PC-3 (cell line): ENCODE results near the gene CBFA2T3.

Experiments
- EZH2 ChIP-seq: fragments of 300-600 bp; sonication (generic); IDR thresholded peaks from one replicate; pipeline ENCODE4 v1.6.1; 2017; ENCODE audit warnings: antibody characterized with exemption, mild to moderate bottlenecking, low read length; ENCODE audit not compliant: unreplicated experiment
- EZH2phosphoT487 ChIP-seq: fragments of 300-600 bp; sonication (generic); IDR thresholded peaks from 2 replicates; pipeline ENCODE4 v1.6.1; 2018; ENCODE audit warnings: mild to moderate bottlenecking, antibody characterized with exemption, low read length, borderline replicate concordance
- TF ChIP-seq, protein P1 (sequence below): fragments of 300-600 bp; sonication (generic); conservative IDR thresholded peaks from 2 replicates; pipeline ENCODE4 v1.5.1; 2017; ENCODE audit warnings: antibody characterized with exemption, low read depth, mild to moderate bottlenecking, low read length

DNA sequence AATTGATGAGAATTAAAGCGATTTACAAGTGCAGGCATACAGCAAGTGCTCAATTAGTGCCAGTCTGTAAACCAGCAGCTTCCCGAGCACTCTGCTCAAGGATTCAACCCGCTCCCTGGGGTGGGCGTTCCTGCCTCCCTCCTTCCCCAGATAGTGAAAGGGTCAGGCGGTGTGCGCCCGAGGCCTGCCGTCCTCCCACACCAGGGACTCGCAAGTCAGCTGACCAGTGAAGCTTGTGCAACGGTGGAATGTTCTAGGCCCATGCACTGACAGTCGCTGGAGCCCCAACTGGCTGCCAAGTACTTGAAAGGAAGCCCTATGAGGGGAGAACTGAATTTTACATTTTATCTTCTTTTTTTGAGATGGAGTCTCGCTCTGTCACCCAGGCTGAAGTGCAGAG, 57.1 kb downstream of the CBFA2T3 start:
- TF ChIP-seq EZH2 = no peak
- TF ChIP-seq, protein P1, sequence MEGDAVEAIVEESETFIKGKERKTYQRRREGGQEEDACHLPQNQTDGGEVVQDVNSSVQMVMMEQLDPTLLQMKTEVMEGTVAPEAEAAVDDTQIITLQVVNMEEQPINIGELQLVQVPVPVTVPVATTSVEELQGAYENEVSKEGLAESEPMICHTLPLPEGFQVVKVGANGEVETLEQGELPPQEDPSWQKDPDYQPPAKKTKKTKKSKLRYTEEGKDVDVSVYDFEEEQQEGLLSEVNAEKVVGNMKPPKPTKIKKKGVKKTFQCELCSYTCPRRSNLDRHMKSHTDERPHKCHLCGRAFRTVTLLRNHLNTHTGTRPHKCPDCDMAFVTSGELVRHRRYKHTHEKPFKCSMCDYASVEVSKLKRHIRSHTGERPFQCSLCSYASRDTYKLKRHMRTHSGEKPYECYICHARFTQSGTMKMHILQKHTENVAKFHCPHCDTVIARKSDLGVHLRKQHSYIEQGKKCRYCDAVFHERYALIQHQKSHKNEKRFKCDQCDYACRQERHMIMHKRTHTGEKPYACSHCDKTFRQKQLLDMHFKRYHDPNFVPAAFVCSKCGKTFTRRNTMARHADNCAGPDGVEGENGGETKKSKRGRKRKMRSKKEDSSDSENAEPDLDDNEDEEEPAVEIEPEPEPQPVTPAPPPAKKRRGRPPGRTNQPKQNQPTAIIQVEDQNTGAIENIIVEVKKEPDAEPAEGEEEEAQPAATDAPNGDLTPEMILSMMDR = no peak
- no peak for TF ChIP-seq EZH2phosphoT487
